Mesenchymal stem cell (in vitro differentiated cells and primary cell): ENCODE data around the gene TWIST2.

ENCODE experiments used
- DNase-seq: peaks from one replicate; pipeline ENCODE4 v3.0.0-alpha.2; 2013
- H2AFZ ChIP-seq: one replicate; pipeline ENCODE4 v1.6.1; 2013; ENCODE audit warnings: low read depth, mild to moderate bottlenecking, control low read depth, inconsistent platforms, low read length, moderate library complexity
- H2AK5ac ChIP-seq: 2 replicates; pipeline ENCODE4 v1.6.1; 2013; ENCODE audit warnings: low read length, moderate library complexity, mild to moderate bottlenecking, inconsistent platforms; ENCODE audit not compliant: severe bottlenecking
- H2BK120ac ChIP-seq: one replicate; pipeline ENCODE4 v1.6.1; 2013; ENCODE audit warnings: low read depth, mild to moderate bottlenecking, inconsistent platforms, low read length, moderate library complexity
- H2BK12ac ChIP-seq, 2 experiments: one replicate each; pipeline ENCODE4 v1.6.1; 2013; ENCODE audit warnings: inconsistent platforms in 2 of 2, low read length in 2 of 2, mild to moderate bottlenecking in 2 of 2, moderate library complexity in 2 of 2, control low read depth in 1 of 2
- H2BK15ac ChIP-seq: one replicate; pipeline ENCODE4 v1.6.1; 2013; ENCODE audit warnings: mild to moderate bottlenecking, low read depth, inconsistent platforms; ENCODE audit not compliant: poor library complexity, severe bottlenecking
- H2BK5ac ChIP-seq: 2 replicates; pipeline ENCODE4 v1.6.1; 2013; ENCODE audit warnings: low read depth, mild to moderate bottlenecking, low read length, control low read depth, inconsistent platforms; ENCODE audit not compliant: poor library complexity, severe bottlenecking
- H3K14ac ChIP-seq, 2 experiments: one replicate each; pipeline ENCODE4 v1.6.1; 2013; ENCODE audit warnings: inconsistent platforms in 2 of 2, low read length in 2 of 2, control low read depth in 1 of 2, mild to moderate bottlenecking in 1 of 2, moderate library complexity in 1 of 2
- H3K18ac ChIP-seq, 2 experiments: one replicate each; pipeline ENCODE4 v1.6.1; 2013; ENCODE audit warnings: inconsistent platforms in 2 of 2, low read length in 2 of 2, control low read depth in 1 of 2, low read depth in 1 of 2, mild to moderate bottlenecking in 1 of 2
- H3K23ac ChIP-seq, 2 experiments: one replicate each; pipeline ENCODE4 v1.6.1; 2013; ENCODE audit warnings: inconsistent platforms in 2 of 2, low read length in 2 of 2, mild to moderate bottlenecking in 2 of 2, moderate library complexity in 2 of 2, control low read depth in 1 of 2
- H3K27ac ChIP-seq: 2 replicates; pipeline ENCODE4 v1.5.1; 2013; ENCODE audit warnings: mild to moderate bottlenecking, moderate library complexity, low read length, control low read depth, inconsistent platforms; ENCODE audit not compliant: poor library complexity, severe bottlenecking
- H3K27me3 ChIP-seq, 2 experiments: 2 replicates each; pipeline versions ENCODE4 v1.6.1 to v1.7.0; 2013; ENCODE audit warnings: low read length in 2 of 2, mild to moderate bottlenecking in 2 of 2, moderate library complexity in 2 of 2, control low read depth in 1 of 2, inconsistent platforms in 1 of 2; ENCODE audit not compliant: control insufficient read depth in 1 of 2, insufficient read depth in 1 of 2
- H3K36me3 ChIP-seq, 2 experiments: 2 replicates each; pipeline versions ENCODE4 v1.6.1 to v1.7.0; 2013; ENCODE audit warnings: low read length in 2 of 2, control low read depth in 1 of 2, inconsistent platforms in 1 of 2, low read depth in 1 of 2, mild to moderate bottlenecking in 1 of 2; ENCODE audit not compliant: insufficient read depth in 2 of 2, control insufficient read depth in 1 of 2
- H3K4ac ChIP-seq, 2 experiments: one replicate each; pipeline ENCODE4 v1.6.1; 2013; ENCODE audit warnings: inconsistent platforms in 2 of 2, low read length in 2 of 2, mild to moderate bottlenecking in 2 of 2, moderate library complexity in 2 of 2, control low read depth in 1 of 2, low read depth in 1 of 2
- H3K4me1 ChIP-seq: 2 replicates; pipeline ENCODE4 v1.6.1; 2013; ENCODE audit warnings: low read depth, low read length, control low read depth; ENCODE audit not compliant: control insufficient read depth, insufficient read depth
- H3K4me2 ChIP-seq: 2 replicates; pipeline ENCODE4 v1.6.1; 2013; ENCODE audit warnings: low read length, mild to moderate bottlenecking, inconsistent platforms; ENCODE audit not compliant: poor library complexity, severe bottlenecking
- H3K4me3 ChIP-seq, 2 experiments: 2 replicates each; pipeline versions ENCODE4 v1.5.1 to v1.7.0; 2013; ENCODE audit warnings: low read length in 2 of 2, mild to moderate bottlenecking in 2 of 2, control low read depth in 1 of 2, low read depth in 1 of 2; ENCODE audit not compliant: insufficient read depth in 1 of 2
- H3K79me1 ChIP-seq: replicated peaks from 2 replicates; pipeline ENCODE4 v1.6.1; 2013; ENCODE audit warnings: mild to moderate bottlenecking, control low read depth, low read length, inconsistent platforms; ENCODE audit not compliant: poor library complexity, severe bottlenecking
- H3K9ac ChIP-seq: 2 replicates; pipeline ENCODE4 v1.7.0; 2013; ENCODE audit warnings: mild to moderate bottlenecking, low read length, moderate library complexity
- H3K9me3 ChIP-seq: 2 replicates; pipeline ENCODE4 v1.7.0; 2013; ENCODE audit warnings: mild to moderate bottlenecking, low read length; ENCODE audit not compliant: control insufficient read depth
- H4K8ac ChIP-seq: one replicate; pipeline ENCODE4 v1.6.1; 2013; ENCODE audit warnings: inconsistent platforms, mild to moderate bottlenecking, low read length, moderate library complexity
- H4K91ac ChIP-seq: one replicate; pipeline ENCODE4 v1.6.1; 2013; ENCODE audit warnings: mild to moderate bottlenecking, low read length, inconsistent platforms
- WGBS: methylation state at CpG from one replicate; pipeline ENCODE4 v1.1.7; 2013; ENCODE audit warnings: mixed read lengths; 5-methylcytosine and 5-hydroxymethylcytosine counted together

The TWIST2 gene

DNA sequence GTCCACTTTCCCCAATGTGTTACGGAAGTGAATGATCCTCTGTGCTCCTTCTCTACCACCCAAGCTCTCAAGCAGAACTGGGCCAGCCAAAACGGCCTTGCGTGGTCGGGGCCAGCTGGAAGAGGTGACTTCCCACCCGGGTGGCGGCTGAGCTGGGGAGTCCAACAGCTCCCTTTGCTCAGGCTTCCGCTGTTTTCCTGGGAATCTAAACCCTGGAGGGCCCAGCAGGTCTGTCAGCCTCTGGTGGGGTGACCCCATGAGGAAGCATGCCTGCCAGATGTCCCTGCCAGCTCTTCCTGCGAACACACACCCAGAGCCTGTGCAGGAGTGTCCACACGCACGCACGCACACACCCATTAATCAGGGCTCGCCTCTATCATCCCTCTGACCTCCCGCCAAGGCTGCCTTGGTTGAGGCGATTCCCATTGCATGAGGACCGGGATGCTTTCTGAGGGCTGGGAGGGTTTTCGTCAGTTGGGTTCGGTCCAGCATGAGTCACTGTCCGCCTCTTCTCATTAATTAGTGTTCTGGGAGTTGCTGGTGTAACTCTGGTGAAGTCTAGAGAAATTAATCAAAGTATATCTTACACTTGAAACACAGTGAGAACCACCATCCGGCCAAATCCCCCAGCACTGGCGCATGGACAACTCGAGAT, 90.6 kb downstream of the TWIST2 start:
- Histone ChIP-seq H3K9me3 (peaks cover 8% of the 10 kb centered on the region), H3K4me2 (no peak overlapping the region), H3K9ac (peak overlapping the region; percentile 49), H3K23ac (no peak overlapping the region), H3K27ac (no peak overlapping the region), H3K4me1 (no peaks in the 10 kb centered on the region), H3K27me3 (peaks cover 0 to 18% of the 10 kb centered on the region in 2 experiments), H3K4ac (no peak overlapping the region), H2BK120ac (no peak overlapping the region), H3K79me1 (no peaks in the 10 kb centered on the region), H3K18ac (no peak overlapping the region), H2BK15ac (no peak overlapping the region), H3K36me3 (no peaks in the 10 kb centered on the region), H2AK5ac (no peak overlapping the region), H3K14ac (no peak overlapping the region), H2BK5ac (no peak overlapping the region), H4K8ac (no peak overlapping the region), H4K91ac (no peak overlapping the region), H3K4me3 (peak overlapping the region in 1 of 2 experiments; percentile 14), H2BK12ac (peak overlapping the region in 1 of 2 experiments; percentile 57), H2AFZ (no peak overlapping the region)
- 81% methylated on average over 19 of the region's 21 CpGs for WGBS
- peak; percentile 75 for DNase-seq

DNA sequence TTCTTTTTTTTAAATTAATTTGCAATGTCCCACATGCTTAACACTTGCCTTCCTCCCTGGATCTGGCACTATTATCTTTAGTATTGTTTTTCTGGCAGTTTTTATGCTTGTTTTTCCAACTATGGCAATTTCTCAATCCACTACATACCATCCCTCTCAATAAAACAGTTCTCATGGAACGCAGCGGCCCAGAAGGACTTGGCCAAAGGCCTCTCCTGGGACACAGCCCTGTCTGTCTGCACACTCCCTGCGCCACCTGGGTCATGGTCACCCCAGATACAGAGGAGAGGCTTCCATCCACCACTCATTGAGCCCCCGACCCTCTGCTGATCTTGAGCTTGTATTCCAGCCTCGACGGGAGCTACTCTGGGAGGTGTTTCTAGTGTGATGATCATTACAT, 91.2 kb downstream of the TWIST2 start:
- Histone ChIP-seq H3K23ac (no peak overlapping the region), H3K14ac (no peak overlapping the region), H2BK120ac (no peak overlapping the region), H3K4me2 (no peak overlapping the region), H2BK15ac (no peak overlapping the region), H3K18ac (no peak overlapping the region), H3K4me1 (no peaks in the 10 kb centered on the region), H3K9ac (peak overlapping the region; percentile 49), H4K91ac (no peak overlapping the region), H2BK5ac (no peak overlapping the region), H3K79me1 (no peaks in the 10 kb centered on the region), H3K9me3 (peaks cover 2% of the 10 kb centered on the region), H3K4ac (no peak overlapping the region), H2AK5ac (no peak overlapping the region), H3K27ac (no peak overlapping the region), H3K27me3 (peaks cover 0 to 18% of the 10 kb centered on the region in 2 experiments), H3K36me3 (no peaks in the 10 kb centered on the region), H4K8ac (no peak overlapping the region), H2AFZ (no peak overlapping the region), H3K4me3 (peak overlapping the region in 1 of 2 experiments; percentile 21), H2BK12ac (no peak overlapping the region)
- WGBS, result 88% methylated on average over 6 of the region's 6 CpGs
- no peak for DNase-seq

- no peaks in the 10 kb centered on the region for H3K9me3 ChIP-seq
- H3K18ac ChIP-seq, result no peak overlapping the region
- H2BK12ac ChIP-seq, result no peak overlapping the region
- no peak overlapping the region for H3K4ac ChIP-seq
- H3K4me2 ChIP-seq, result no peak overlapping the region
- H3K27ac ChIP-seq, result no peak overlapping the region
- H3K27me3 ChIP-seq, result peaks cover 0 to 18% of the 10 kb centered on the region in 2 experiments
- no peak overlapping the region for H2BK120ac ChIP-seq
- H3K36me3 ChIP-seq, result no peaks in the 10 kb centered on the region
- no peak overlapping the region for H3K23ac ChIP-seq
- no peak overlapping the region for H2BK5ac ChIP-seq
- no peak overlapping the region for H4K91ac ChIP-seq
- no peaks in the 10 kb centered on the region for H3K4me1 ChIP-seq
- H2AK5ac ChIP-seq, result no peak overlapping the region
- H3K4me3 ChIP-seq, result peak overlapping the region in 1 of 2 experiments; percentile 21
- 87% methylated on average over 8 of the region's 8 CpGs for WGBS
- no peak overlapping the region for H4K8ac ChIP-seq
- no peak for DNase-seq
- peak overlapping the region in 1 of 2 experiments; percentile 8 for H3K14ac ChIP-seq
- H2BK15ac ChIP-seq, result no peak overlapping the region
- no peak overlapping the region for H2AFZ ChIP-seq
- no peaks in the 10 kb centered on the region for H3K79me1 ChIP-seq
- peak overlapping the region; percentile 49 for H3K9ac ChIP-seq
Observed at GRCh38 chr2:238939521-238940403, 91.9 kb downstream of the TWIST2 start.

DNA sequence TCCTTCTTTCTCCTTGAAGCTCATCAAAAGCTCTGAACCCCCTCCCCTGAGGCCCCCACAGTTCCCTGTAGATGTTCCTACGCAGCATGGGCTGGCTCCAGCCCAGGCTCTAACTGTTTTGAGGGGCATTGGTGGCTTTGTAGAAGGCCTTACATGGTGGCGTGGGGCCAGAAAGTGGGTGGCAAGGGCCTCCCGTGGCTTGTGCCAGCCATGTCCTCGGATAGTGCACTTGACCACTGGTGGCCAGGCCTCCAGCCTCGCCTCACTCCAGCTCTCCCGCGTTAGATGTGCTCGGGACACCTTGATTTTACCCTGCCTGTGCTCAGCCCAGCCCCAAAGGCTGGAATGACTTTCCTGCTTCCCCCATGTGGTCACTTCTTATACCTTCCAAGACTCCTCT, 92.9 kb downstream of the TWIST2 start:
- Histone ChIP-seq H2BK12ac (no peak overlapping the region), H2BK120ac (no peak overlapping the region), H3K27me3 (peaks cover 0 to 18% of the 10 kb centered on the region in 2 experiments), H3K4me2 (no peak overlapping the region), H3K27ac (no peak overlapping the region), H3K14ac (no peak overlapping the region), H2BK15ac (no peak overlapping the region), H2AFZ (no peak overlapping the region), H2AK5ac (no peak overlapping the region), H3K4me1 (peaks cover under 1% of the 10 kb centered on the region), H3K36me3 (no peaks in the 10 kb centered on the region), H3K9me3 (no peaks in the 10 kb centered on the region), H3K79me1 (no peaks in the 10 kb centered on the region), H4K91ac (no peak overlapping the region), H4K8ac (no peak overlapping the region), H3K9ac (no peak overlapping the region), H3K23ac (no peak overlapping the region), H2BK5ac (no peak overlapping the region), H3K4me3 (no peak overlapping the region), H3K4ac (no peak overlapping the region), H3K18ac (no peak overlapping the region)
- DNase-seq, result no peak
- 79% methylated on average over 8 of the region's 8 CpGs for WGBS
